NCI-H524 treated with DMSO at 0.1 percent for 48 hours (cell line): ENCODE measurements around the gene C1orf116.
"Not testable (repeated sequence)": the region's sequence is repeated elsewhere in the genome, so short reads cannot be mapped to it uniquely, and the experiment has no call there.

Source experiments
- DNase-seq: peaks from one replicate; lab custom pipeline; 2025; lab: John Stamatoyannopoulos, UW

The C1orf116 gene

GRCh38 chr1:207058878-207059867 is 26.6 kb upstream of the C1orf116 start:
- peak; percentile 4 for DNase-seq

- DNase-seq: no peak
Measured at GRCh38 chr1:207058252-207058651, 25.7 kb upstream of the C1orf116 start.

GRCh38 chr1:207056673-207057072 is 24.1 kb upstream of the C1orf116 start:
- DNase-seq: no peak

GRCh38 chr1:207055386-207056001 is 22.9 kb upstream of the C1orf116 start:
- DNase-seq: no peak

GRCh38 chr1:207054491-207054890 is 21.9 kb upstream of the C1orf116 start:
- DNase-seq: no peak

- DNase-seq: peak; percentile 92
Measured at GRCh38 chr1:207052911-207053769, 20.6 kb upstream of the C1orf116 start, which contains the start of gene PFKFB2. Gene PFKFB2 (plus strand): TSS chr1:207053275. CDS start chr1:207054718, 1,443 bp downstream.

DNA sequence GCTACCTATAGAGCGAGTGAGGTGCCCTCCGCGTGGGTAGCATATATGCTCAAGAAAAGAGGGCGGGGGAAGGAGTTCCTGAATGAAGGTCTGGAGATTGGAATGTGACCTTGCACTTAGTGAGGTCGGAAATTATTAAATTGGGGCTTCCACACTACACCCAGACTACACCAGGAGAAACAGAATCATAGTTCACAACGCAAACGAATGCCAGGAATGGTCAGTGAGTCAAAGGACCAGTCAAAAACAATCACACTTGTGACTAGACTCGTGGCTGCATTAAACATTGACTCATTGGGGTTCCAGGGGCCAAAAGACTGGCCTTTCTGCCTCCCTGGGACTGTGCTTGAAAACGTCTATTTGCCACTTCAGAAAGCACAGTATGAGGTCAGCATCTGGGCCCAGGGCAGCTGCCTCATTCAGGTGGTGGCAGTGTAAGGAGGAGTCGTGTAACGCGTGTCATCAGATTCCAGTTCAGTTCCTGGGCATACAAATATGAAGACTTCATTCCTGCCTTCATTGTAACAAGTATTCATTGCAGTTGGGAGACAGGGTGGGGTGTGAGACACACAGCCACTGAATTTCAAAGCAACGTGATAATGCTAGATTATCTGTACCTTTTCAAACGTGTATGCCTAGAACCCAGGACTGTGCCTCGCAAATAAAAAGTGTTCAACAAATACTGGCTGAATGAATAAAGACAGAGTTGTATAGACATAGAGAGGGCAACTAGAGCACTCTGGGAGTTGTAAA is 18.8 kb upstream of the C1orf116 start, which contains the start of gene YOD1:
TSS of gene YOD1 (minus strand) at position 18 of the 753 bp plus-strand sequence. CDS start 178 bp downstream, outside the sequence.
- no peak for DNase-seq

DNA sequence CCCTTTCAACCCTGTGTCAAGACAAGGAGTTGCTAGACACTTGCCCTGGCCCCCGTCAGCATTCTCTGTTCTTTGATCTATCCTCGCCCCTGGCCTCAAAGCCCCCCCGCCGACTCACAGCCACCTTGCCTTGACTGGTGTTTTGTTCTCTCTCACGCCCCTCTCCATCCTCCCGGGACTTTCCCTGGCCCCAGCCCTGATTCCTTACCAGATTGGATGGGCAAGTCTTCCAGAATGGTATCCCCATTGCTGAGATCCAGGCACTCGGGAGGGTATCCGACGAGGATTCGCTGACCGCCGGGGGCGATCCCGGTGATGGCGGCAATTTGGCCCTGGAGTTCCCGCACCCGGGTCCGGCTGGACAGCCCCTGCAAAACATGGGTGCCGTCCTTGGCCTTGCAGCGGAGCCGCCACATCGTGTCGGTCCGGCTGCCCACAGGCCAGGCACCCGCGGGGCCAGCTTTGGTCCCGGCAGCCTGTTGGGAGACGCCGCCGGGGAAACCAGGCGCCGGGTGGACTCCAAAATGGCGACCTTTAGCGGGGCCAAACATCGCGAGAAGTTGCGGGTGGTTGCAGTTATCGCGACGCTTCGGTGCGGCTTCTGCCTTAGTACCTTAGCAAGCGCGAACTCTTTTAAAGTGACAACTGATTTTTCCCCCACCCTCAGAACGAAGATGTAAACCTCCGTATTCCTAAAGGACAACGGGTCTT is 18.1 kb upstream of the C1orf116 start:
- peak; percentile 18 for DNase-seq

GRCh38 chr1:207049974-207050391 is 17.4 kb upstream of the C1orf116 start:
- DNase-seq: peak; percentile 4

- no peak for DNase-seq
Measured at GRCh38 chr1:207049514-207049913, 17.0 kb upstream of the C1orf116 start.

- no peak for DNase-seq
Measured at GRCh38 chr1:207049054-207049453, 16.5 kb upstream of the C1orf116 start.

- no peak for DNase-seq
Measured at GRCh38 chr1:207048041-207048440, 15.5 kb upstream of the C1orf116 start.

GRCh38 chr1:207047505-207047904 is 14.9 kb upstream of the C1orf116 start:
- no peak for DNase-seq

DNA sequence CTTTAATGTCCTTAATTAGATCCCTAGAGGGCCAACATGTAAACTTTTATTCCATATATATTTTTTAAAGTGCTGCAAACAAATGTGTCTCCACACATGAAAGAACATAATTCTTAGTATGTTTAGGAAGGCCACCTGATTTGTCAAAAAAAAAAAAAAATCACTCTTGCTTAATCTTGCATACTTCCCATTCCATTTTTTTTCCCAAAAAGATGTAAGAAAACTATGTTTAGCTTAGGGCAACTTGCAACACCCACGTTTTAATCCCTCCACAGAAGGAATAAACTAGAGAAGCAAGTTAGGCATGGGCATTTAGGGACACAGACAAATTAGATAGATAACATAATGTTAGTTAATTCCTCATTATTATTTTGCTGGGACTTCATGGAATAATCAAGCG is 12.9 kb upstream of the C1orf116 start:
- no peak for DNase-seq

GRCh38 chr1:207041397-207041796 is 8.8 kb upstream of the C1orf116 start:
- DNase-seq: not testable (repeated sequence)

DNA sequence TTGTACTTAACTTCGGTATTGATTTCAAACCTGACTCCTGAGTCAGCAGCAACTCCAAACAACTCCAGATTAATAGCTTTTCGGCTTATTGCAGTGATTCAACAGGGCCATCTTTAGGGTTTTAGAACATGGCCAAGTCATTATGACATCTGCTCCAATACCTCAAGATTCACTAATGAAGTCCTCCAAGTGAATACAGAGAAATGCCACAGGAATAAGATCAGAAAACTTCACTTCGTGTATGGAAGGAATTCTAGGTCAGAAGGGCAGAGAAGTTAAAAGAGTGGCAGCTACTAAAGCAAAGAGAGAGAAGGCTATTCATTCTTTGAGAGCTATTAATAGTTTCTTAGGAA is 7.6 kb upstream of the C1orf116 start:
- DNase-seq: no peak

DNA sequence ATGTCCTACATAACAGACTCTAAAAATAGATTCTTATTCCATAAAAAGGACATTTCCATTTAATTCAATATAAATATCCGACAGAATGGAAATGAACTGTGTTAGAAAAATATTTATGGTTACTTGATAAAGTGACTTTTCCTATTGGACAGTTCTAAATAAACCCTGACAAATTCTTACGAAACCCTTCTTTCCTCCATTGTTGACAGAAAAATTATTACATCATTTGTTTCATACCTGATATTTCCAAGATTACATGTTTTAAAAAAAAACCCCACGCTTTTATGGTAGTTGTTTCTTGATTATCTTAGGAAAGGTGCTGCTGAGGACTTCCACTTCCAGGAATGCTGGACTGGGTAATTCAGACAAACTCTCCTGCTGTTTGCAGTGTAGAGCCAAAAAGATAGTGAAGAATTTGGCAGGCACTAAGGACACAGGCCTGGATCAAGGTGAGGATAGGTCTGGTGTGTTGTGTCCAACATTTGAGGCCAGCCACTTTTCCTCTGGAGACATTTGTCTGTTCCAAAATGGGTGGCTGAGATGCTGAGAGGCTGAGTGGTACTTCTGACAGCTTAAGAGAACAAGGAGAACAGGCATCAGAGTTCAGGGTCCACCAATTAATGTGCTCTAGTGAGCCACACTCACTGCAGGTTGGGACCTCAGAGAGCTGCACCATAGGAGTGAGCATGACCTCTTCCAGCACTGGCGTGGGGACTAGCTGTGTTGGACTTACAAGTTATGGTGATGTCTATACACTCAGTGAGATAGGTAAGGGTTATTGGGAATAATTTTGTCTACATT is 7.0 kb upstream of the C1orf116 start:
- DNase-seq: no peak

DNA sequence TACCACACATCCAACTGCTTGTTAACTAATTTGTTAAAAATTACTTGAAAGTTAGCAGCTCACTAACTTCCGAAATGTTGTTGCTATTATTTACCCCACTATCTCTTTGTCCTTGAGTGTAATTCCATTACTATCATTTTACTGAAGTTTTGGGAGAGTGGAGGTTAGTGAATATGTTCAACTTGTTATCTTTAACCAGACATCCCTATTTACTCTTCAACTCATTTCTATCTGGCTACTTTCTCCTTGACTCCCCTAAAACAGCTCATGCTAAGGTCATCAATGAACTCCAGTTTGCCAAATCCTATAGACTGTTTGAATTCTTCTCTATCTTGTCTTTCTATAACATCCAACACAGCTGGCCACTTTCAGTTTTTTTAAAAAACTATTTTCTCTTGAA is 4.3 kb upstream of the C1orf116 start:
- no peak for DNase-seq

- no peak for DNase-seq
Measured at GRCh38 chr1:207035877-207036551, 3.5 kb upstream of the C1orf116 start.
